Right lobe of liver (tissue), 4 donors: ENCODE results near the gene MINK1.

Experiments
- POLR2A ChIP-seq: fragments of 450-650 bp; IDR thresholded peaks from one replicate; pipeline ENCODE4 v1.6.1; 2017; ENCODE audit warnings: antibody characterized with exemption, mild to moderate bottlenecking
- TF ChIP-seq, protein P1 (sequence below), 4 donors: fragments of 200-600 bp in 3 of 4; fragments of 450-650 bp in 1 of 4; IDR thresholded peaks; one replicate each; pipeline versions ENCODE4 v1.5.1 to v1.8.0; 2016 to 2022; ENCODE audit warnings: antibody characterized with exemption in 4 of 4, mild to moderate bottlenecking in 2 of 4
- donor health status: DM: no; HTN: no; CAD: no.
- donor health status: DM: no; HTN: no; CAD: no.
- donor health status: DM: no; HTN: yes; CAD: no.

- TF ChIP-seq, protein P1, sequence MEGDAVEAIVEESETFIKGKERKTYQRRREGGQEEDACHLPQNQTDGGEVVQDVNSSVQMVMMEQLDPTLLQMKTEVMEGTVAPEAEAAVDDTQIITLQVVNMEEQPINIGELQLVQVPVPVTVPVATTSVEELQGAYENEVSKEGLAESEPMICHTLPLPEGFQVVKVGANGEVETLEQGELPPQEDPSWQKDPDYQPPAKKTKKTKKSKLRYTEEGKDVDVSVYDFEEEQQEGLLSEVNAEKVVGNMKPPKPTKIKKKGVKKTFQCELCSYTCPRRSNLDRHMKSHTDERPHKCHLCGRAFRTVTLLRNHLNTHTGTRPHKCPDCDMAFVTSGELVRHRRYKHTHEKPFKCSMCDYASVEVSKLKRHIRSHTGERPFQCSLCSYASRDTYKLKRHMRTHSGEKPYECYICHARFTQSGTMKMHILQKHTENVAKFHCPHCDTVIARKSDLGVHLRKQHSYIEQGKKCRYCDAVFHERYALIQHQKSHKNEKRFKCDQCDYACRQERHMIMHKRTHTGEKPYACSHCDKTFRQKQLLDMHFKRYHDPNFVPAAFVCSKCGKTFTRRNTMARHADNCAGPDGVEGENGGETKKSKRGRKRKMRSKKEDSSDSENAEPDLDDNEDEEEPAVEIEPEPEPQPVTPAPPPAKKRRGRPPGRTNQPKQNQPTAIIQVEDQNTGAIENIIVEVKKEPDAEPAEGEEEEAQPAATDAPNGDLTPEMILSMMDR (IDR thresholded peaks at IDR 0.05) = no peak
- no peak for TF ChIP-seq POLR2A
These were observed 100.5 kb downstream of the MINK1 start for GRCh38 chr17:4933646-4934045.
